Esophagus muscularis mucosa (tissue), 4 donors: ENCODE measurements around the gene SPAG16.

ENCODE experiments used
- CTCF ChIP-seq, 3 experiments: fragments of 200-600 bp in 2 of 3; fragments of 450-650 bp in 1 of 3; sonication (generic) in 2 of 3; IDR thresholded peaks; one replicate each; pipeline ENCODE4 v1.5.1; 2017 to 2019; ENCODE audit warnings: antibody characterized with exemption in 3 of 3, mild to moderate bottlenecking in 2 of 3, moderate library complexity in 1 of 3
- EP300 ChIP-seq: sonication (generic); formaldehyde crosslinking; IDR thresholded peaks from one replicate; pipeline ENCODE4 v1.6.1; 2017; ENCODE audit warnings: antibody characterized with exemption
- POLR2A ChIP-seq: fragments of 450-650 bp; IDR thresholded peaks from one replicate; pipeline ENCODE4 v1.6.1; 2017; ENCODE audit warnings: antibody characterized with exemption, moderate library complexity, mild to moderate bottlenecking, low read depth
- POLR2AphosphoS5 ChIP-seq, 2 donors: sonication (generic); formaldehyde crosslinking; IDR thresholded peaks; one replicate each; pipeline ENCODE4 v1.6.1; 2017; ENCODE audit warnings: antibody characterized with exemption in 2 of 2

- TF ChIP-seq POLR2A (no peak), CTCF (IDR thresholded peaks at IDR 0.05) (no peak), POLR2AphosphoS5 (IDR thresholded peaks at IDR 0.05) (no peak), EP300 (no peak)
Observed at GRCh38 chr2:213792045-213792444, 507.8 kb downstream of the SPAG16 start.
